ENCODE measurements around the gene STARD13. TPM values are rescaled to one million over a fixed set of nuclear protein-coding genes. Genes with fewer than 3 reads are reported as not detected.

STARD13 gene
- total RNA-seq, 1 experiment from 2014 or later, result 9.1 TPM

GRCh38 chr13:33144358-33144784 lies 141.2 kb downstream of the STARD13 start:
- Mint-ChIP-seq H3K27ac (ENCODE audit: unreplicated experiment) (no peak overlapping the region), H3K27me3 (ENCODE audit: insufficient read depth, unreplicated experiment) (no peaks in the 10 kb centered on the region), H3K36me3 (ENCODE audit: insufficient read depth, unreplicated experiment) (no peaks in the 10 kb centered on the region), H3K4me3 (ENCODE audit: unreplicated experiment) (no peak overlapping the region), H3K4me1 (ENCODE audit: low read depth, unreplicated experiment) (no peaks in the 10 kb centered on the region), H3K9me3 (ENCODE audit: unreplicated experiment) (peaks cover 13% of the 10 kb centered on the region)
- POLR2A ChIA-PET, result no interaction called here
- no peaks in the 10 kb centered on the region for H3K27me3 ChIP-seq (replicated peaks; ENCODE audit: control insufficient read depth, insufficient read depth, low read length)
- H3K36me3 ChIP-seq (ENCODE audit: control insufficient read depth, insufficient read depth, low read length), result no peaks in the 10 kb centered on the region
- CTCF ChIA-PET, result no interaction called here
- BruUV-seq (replicated peaks), result no TSS peak
- no peak for DNase-seq
- H3K9me3 ChIP-seq, result no peaks in the 10 kb centered on the region
- no peaks in the 10 kb centered on the region for H3K4me1 ChIP-seq
- TF ChIP-seq, protein P1, sequence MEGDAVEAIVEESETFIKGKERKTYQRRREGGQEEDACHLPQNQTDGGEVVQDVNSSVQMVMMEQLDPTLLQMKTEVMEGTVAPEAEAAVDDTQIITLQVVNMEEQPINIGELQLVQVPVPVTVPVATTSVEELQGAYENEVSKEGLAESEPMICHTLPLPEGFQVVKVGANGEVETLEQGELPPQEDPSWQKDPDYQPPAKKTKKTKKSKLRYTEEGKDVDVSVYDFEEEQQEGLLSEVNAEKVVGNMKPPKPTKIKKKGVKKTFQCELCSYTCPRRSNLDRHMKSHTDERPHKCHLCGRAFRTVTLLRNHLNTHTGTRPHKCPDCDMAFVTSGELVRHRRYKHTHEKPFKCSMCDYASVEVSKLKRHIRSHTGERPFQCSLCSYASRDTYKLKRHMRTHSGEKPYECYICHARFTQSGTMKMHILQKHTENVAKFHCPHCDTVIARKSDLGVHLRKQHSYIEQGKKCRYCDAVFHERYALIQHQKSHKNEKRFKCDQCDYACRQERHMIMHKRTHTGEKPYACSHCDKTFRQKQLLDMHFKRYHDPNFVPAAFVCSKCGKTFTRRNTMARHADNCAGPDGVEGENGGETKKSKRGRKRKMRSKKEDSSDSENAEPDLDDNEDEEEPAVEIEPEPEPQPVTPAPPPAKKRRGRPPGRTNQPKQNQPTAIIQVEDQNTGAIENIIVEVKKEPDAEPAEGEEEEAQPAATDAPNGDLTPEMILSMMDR (IDR thresholded peaks at IDR 0.05; ENCODE audit: insufficient read depth in 1 of 2, low read depth in 1 of 2, low read length in 1 of 2, severe bottlenecking in 1 of 2, unreplicated experiment in 1 of 2), result no peak
- intact Hi-C loops (cut with micrococcal nuclease; ENCODE audit: unreplicated experiment), result no loop called here
- H3K4me3 ChIP-seq (ENCODE audit: low read depth, low read length), result no peak overlapping the region

DNA sequence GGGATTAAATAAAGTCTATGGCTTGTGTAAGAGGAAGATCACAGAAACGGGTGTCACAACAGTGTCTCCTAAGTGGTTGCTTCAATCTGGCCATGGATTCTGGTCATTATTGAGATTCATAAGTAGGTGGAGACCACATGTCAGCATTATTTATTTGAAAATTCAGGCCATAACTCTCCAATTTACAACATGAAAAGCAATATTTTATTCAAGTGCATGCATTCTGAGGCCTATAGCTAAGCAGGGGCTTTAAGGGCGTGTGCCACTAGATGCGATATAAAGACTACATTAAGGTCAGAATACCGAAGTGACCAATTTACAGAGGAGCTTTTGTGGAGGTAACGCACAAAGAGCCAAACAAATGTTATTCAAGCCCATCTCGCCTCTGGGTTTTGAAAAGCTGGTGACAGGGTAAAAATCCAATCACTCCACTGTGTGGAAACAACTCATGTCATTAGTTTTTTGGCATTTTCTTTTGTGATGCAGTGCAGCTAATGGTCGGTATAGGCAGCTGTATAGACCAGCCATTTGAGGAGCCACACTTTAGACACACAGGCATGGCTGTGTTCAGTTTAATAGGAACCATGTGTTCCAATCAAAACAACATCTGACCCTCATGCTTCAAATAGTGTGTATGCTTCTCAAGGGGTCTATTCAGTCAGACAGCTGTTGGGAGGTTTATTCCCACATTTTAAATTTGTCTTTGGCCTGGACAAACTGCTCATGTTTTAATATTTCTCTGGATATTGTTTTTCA lies 145.6 kb downstream of the STARD13 start:
- H3K27me3 ChIP-seq (replicated peaks; ENCODE audit: control insufficient read depth, insufficient read depth, low read length), result no peaks in the 10 kb centered on the region
- POLR2A ChIA-PET, result no interaction called here
- H3K36me3 ChIP-seq (ENCODE audit: control insufficient read depth, insufficient read depth, low read length), result no peaks in the 10 kb centered on the region; the same call in 1 of the 2 replicates
- no peak for DNase-seq
- BruUV-seq (replicated peaks), result no TSS peak
- Mint-ChIP-seq H3K9me3 (ENCODE audit: unreplicated experiment) (peaks cover 23% of the 10 kb centered on the region), H3K4me3 (ENCODE audit: unreplicated experiment) (no peak overlapping the region), H3K27me3 (ENCODE audit: insufficient read depth, unreplicated experiment) (no peaks in the 10 kb centered on the region), H3K27ac (ENCODE audit: unreplicated experiment) (no peak overlapping the region), H3K36me3 (ENCODE audit: insufficient read depth, unreplicated experiment) (peaks cover 6% of the 10 kb centered on the region), H3K4me1 (ENCODE audit: low read depth, unreplicated experiment) (no peaks in the 10 kb centered on the region)
- intact Hi-C loops (cut with micrococcal nuclease; ENCODE audit: unreplicated experiment), result no loop called here
- TF ChIP-seq, protein P1 (IDR thresholded peaks at IDR 0.05; ENCODE audit: insufficient read depth in 1 of 2, low read depth in 1 of 2, low read length in 1 of 2, severe bottlenecking in 1 of 2, unreplicated experiment in 1 of 2), result no peak
- no peaks in the 10 kb centered on the region for H3K4me1 ChIP-seq
- peaks cover 4% of the 10 kb centered on the region; the same call in 1 of the 2 replicates for H3K9me3 ChIP-seq
- no peak overlapping the region for H3K4me3 ChIP-seq (ENCODE audit: low read depth, low read length)
- CTCF ChIA-PET, result no interaction called here

DNA sequence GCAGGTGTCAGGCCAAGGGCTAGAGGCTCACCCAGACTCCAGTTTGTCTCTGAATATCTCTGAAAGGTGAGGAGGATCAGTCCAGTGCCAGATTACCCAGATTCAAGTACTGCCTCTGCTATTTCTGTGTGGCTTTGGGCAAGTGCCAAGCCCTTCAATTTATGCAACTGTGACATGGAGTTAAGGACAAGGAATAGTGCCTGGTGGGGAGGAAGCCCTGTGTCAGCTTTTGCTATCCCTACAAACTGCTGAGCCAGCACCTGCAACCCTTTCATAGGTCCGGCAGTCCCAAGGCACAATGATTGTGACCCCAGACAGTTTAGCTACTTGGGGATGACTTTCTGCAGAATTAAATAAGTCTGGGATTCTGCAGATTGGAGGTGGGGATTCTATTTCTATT lies 146.4 kb downstream of the STARD13 start:
- CTCF ChIA-PET, result no interaction called here
- H3K4me1 ChIP-seq, result no peaks in the 10 kb centered on the region
- H3K27me3 Mint-ChIP-seq (ENCODE audit: insufficient read depth, unreplicated experiment), result no peaks in the 10 kb centered on the region
- H3K27me3 ChIP-seq (replicated peaks; ENCODE audit: control insufficient read depth, insufficient read depth, low read length), result no peaks in the 10 kb centered on the region
- peaks cover 6% of the 10 kb centered on the region for H3K36me3 Mint-ChIP-seq (ENCODE audit: insufficient read depth, unreplicated experiment)
- H3K4me3 Mint-ChIP-seq (ENCODE audit: unreplicated experiment), result no peak overlapping the region
- TF ChIP-seq, protein P1 (IDR thresholded peaks at IDR 0.05; ENCODE audit: insufficient read depth in 1 of 2, low read depth in 1 of 2, low read length in 1 of 2, severe bottlenecking in 1 of 2, unreplicated experiment in 1 of 2), result no peak
- H3K4me3 ChIP-seq (ENCODE audit: low read depth, low read length), result no peak overlapping the region
- H3K27ac Mint-ChIP-seq (ENCODE audit: unreplicated experiment), result no peak overlapping the region
- intact Hi-C loops (cut with micrococcal nuclease; ENCODE audit: unreplicated experiment), result no loop called here
- no peaks in the 10 kb centered on the region; the same call in 1 of the 2 replicates for H3K36me3 ChIP-seq (ENCODE audit: control insufficient read depth, insufficient read depth, low read length)
- no peak for DNase-seq
- H3K9me3 Mint-ChIP-seq (ENCODE audit: unreplicated experiment), result peaks cover 16% of the 10 kb centered on the region
- POLR2A ChIA-PET, result no interaction called here
- H3K4me1 Mint-ChIP-seq (ENCODE audit: low read depth, unreplicated experiment), result no peaks in the 10 kb centered on the region
- BruUV-seq (replicated peaks), result no TSS peak
- peaks cover 4% of the 10 kb centered on the region; the same call in 1 of the 2 replicates for H3K9me3 ChIP-seq

All from Caco-2 (cell line).